Effector CD8-positive, alpha-beta T cell (primary cell): ENCODE results near the gene NDUFAF8.

Experiments used
- DNase-seq: peaks from one replicate; lab custom pipeline; 2025; lab: John Stamatoyannopoulos, UW
- total RNA-seq, 4 experiments: gene quantifications; one replicate each; lab custom pipeline; 2026; lab: John Stamatoyannopoulos, UW

NDUFAF8 gene
- 11.1 to 30.9 (median 15.0) reads per million in 4 experiments for total RNA-seq

GRCh38 chr17:81238815-81239713 is at the start of gene NDUFAF8, which contains the start of gene TEPSIN:
NDUFAF8 (plus strand) TSS chr17:81239318; CDS start chr17:81239364, 46 bp downstream.
TEPSIN (minus strand) TSS chr17:81239055; CDS start chr17:81239033, 22 bp downstream.
- peak; percentile 93 for DNase-seq

- DNase-seq, result no peak
These were observed 49.2 kb upstream of the NDUFAF8 start for GRCh38 chr17:81189670-81190530.

GRCh38 chr17:81190591-81190990 is 48.5 kb upstream of the NDUFAF8 start:
- DNase-seq, result no peak

GRCh38 chr17:81191116-81191515 is 48.0 kb upstream of the NDUFAF8 start:
- no peak for DNase-seq

GRCh38 chr17:81191646-81192045 is 47.5 kb upstream of the NDUFAF8 start:
- DNase-seq, result no peak

GRCh38 chr17:81192386-81193050 is 46.6 kb upstream of the NDUFAF8 start:
- DNase-seq, result no peak

GRCh38 chr17:81193051-81193410 is 46.1 kb upstream of the NDUFAF8 start:
- DNase-seq, result no peak

GRCh38 chr17:81193470-81194224 is 45.5 kb upstream of the NDUFAF8 start:
- no peak for DNase-seq

GRCh38 chr17:81194225-81194760 is 44.8 kb upstream of the NDUFAF8 start:
- no peak for DNase-seq

- no peak for DNase-seq
These were observed 43.9 kb upstream of the NDUFAF8 start for GRCh38 chr17:81194941-81195901.

- no peak for DNase-seq
These were observed 43.1 kb upstream of the NDUFAF8 start for GRCh38 chr17:81195941-81196495.

GRCh38 chr17:81196505-81197408 is 42.4 kb upstream of the NDUFAF8 start:
- no peak for DNase-seq

- DNase-seq, result no peak
These were observed 41.7 kb upstream of the NDUFAF8 start for GRCh38 chr17:81197409-81197795.

- no peak for DNase-seq
These were observed 41.2 kb upstream of the NDUFAF8 start for GRCh38 chr17:81197831-81198490.

GRCh38 chr17:81198826-81199481 is 40.2 kb upstream of the NDUFAF8 start:
- DNase-seq, result no peak

GRCh38 chr17:81199482-81199830 is 39.7 kb upstream of the NDUFAF8 start:
- DNase-seq, result no peak

GRCh38 chr17:81200201-81200600 is 38.9 kb upstream of the NDUFAF8 start:
- no peak for DNase-seq
